SK-N-SH treated with all-trans-retinoic acid at 6 μM for 48 hours (cell line): ENCODE results near the gene ITGA3.
A peak's percentile ranks its signal among the peaks of the same experiment; 100 is the strongest.

ENCODE experiments used
- ATAC-seq: fragments of 200-7000 bp; cut with Tn5 transposase; 3 replicates; pipeline ENCODE4 v1.9.1; 2020; ENCODE audit warnings: mild to moderate bottlenecking, moderate library complexity
- ARNTL ChIP-seq: fragments of 450-650 bp; formaldehyde crosslinking; IDR thresholded peaks from 2 replicates; pipeline ENCODE4 v1.5.0; 2020; ENCODE audit warnings: low read depth, mild to moderate bottlenecking, moderate library complexity, borderline replicate concordance
- BACH2 ChIP-seq: fragments of 250-450 bp; sonication (Bioruptor Pico); IDR thresholded peaks from 2 replicates; pipeline ENCODE4 v1.9.0; 2021; ENCODE audit warnings: mild to moderate bottlenecking, borderline replicate concordance
- CSDC2 ChIP-seq: fragments of 250-450 bp; sonication (Bioruptor Pico); IDR thresholded peaks from 2 replicates; pipeline ENCODE4 v1.5.0; 2020; ENCODE audit warnings: mild to moderate bottlenecking, moderate library complexity
- CSRNP3 ChIP-seq: fragments of 250-450 bp; sonication (Bioruptor Pico); IDR thresholded peaks from 2 replicates; pipeline ENCODE4 v1.5.1; 2021; ENCODE audit warnings: mild to moderate bottlenecking, moderate library complexity
- ESRRG ChIP-seq: fragments of 250-450 bp; sonication (Bioruptor Pico); IDR thresholded peaks from 2 replicates; pipeline ENCODE4 v1.6.1; 2021; ENCODE audit warnings: mild to moderate bottlenecking
- GLIS3 ChIP-seq: fragments of 250-450 bp; sonication (Bioruptor Pico); IDR thresholded peaks from 2 replicates; pipeline ENCODE4 v1.5.0; 2020; ENCODE audit warnings: mild to moderate bottlenecking, moderate library complexity
- OSR1 ChIP-seq: fragments of 250-450 bp; sonication (Bioruptor Pico); IDR thresholded peaks from 2 replicates; pipeline ENCODE4 v1.8.0; 2022; ENCODE audit warnings: moderate library complexity, mild to moderate bottlenecking, inconsistent platforms
- POU6F1 ChIP-seq: fragments of 250-450 bp; sonication (Bioruptor Pico); IDR thresholded peaks from 2 replicates; pipeline ENCODE4 v1.8.0; 2021; ENCODE audit warnings: low read depth, mild to moderate bottlenecking, moderate library complexity, borderline replicate concordance
- PPARA ChIP-seq: fragments of 250-450 bp; sonication (Bioruptor Pico); IDR thresholded peaks from 2 replicates; pipeline ENCODE4 v1.5.0; 2020; ENCODE audit warnings: mild to moderate bottlenecking, borderline replicate concordance
- RARB ChIP-seq: fragments of 250-450 bp; sonication (Bioruptor Pico); IDR thresholded peaks from 2 replicates; pipeline ENCODE4 v1.8.0; 2021; ENCODE audit warnings: mild to moderate bottlenecking, moderate library complexity
- SNAI2 ChIP-seq: fragments of 250-450 bp; sonication (Bioruptor Pico); IDR thresholded peaks from 2 replicates; pipeline ENCODE4 v1.5.0; 2020; ENCODE audit warnings: mild to moderate bottlenecking, moderate library complexity
- TCF4 ChIP-seq: fragments of 250-450 bp; sonication (Bioruptor Pico); IDR thresholded peaks from 2 replicates; pipeline ENCODE4 v1.8.0; 2021; ENCODE audit warnings: mild to moderate bottlenecking, moderate library complexity, borderline replicate concordance
- TOX ChIP-seq: fragments of 250-450 bp; sonication (Bioruptor Pico); IDR thresholded peaks from 2 replicates; pipeline ENCODE4 v1.8.0; 2021; ENCODE audit warnings: mild to moderate bottlenecking, moderate library complexity, borderline replicate concordance
- ZC3H10 ChIP-seq: fragments of 250-450 bp; sonication (Bioruptor Pico); IDR thresholded peaks from 2 replicates; pipeline ENCODE4 v1.5.1; 2021; ENCODE audit warnings: mild to moderate bottlenecking, moderate library complexity
- ZFP3 ChIP-seq: fragments of 250-450 bp; sonication (Bioruptor Pico); IDR thresholded peaks from 2 replicates; pipeline ENCODE4 v1.5.0; 2020; ENCODE audit warnings: mild to moderate bottlenecking, moderate library complexity
- ZFP30 ChIP-seq: fragments of 450-650 bp; formaldehyde crosslinking; IDR thresholded peaks from 2 replicates; pipeline ENCODE4 v1.5.0; 2022; ENCODE audit warnings: mild to moderate bottlenecking, moderate library complexity
- ZNF565 ChIP-seq: fragments of 450-650 bp; formaldehyde crosslinking; conservative IDR thresholded peaks from 2 replicates; pipeline ENCODE4 v1.5.0; 2020; ENCODE audit warnings: low read depth, mild to moderate bottlenecking, moderate library complexity
- ZNF8 ChIP-seq: fragments of 450-650 bp; formaldehyde crosslinking; IDR thresholded peaks from 2 replicates; pipeline ENCODE4 v1.5.0; 2020; ENCODE audit warnings: mild to moderate bottlenecking, moderate library complexity
- TF ChIP-seq, protein P1 (sequence below): fragments of 250-450 bp; sonication (Bioruptor Pico); IDR thresholded peaks from 2 replicates; pipeline ENCODE4 v1.8.0; 2020; ENCODE audit warnings: mild to moderate bottlenecking, moderate library complexity, borderline replicate concordance
- TF ChIP-seq, protein P2 (sequence below): fragments of 250-450 bp; sonication (Bioruptor Pico); IDR thresholded peaks from 2 replicates; pipeline ENCODE4 v1.5.0; 2020; ENCODE audit warnings: mild to moderate bottlenecking, moderate library complexity
- TF ChIP-seq, protein P3 (sequence below): fragments of 250-450 bp; sonication (Bioruptor Pico); IDR thresholded peaks from 2 replicates; pipeline ENCODE4 v1.5.1; 2020; ENCODE audit warnings: low read depth, mild to moderate bottlenecking, moderate library complexity

Gene ITGA3

GRCh38 chr17:50056217-50056960 lies 479 bp downstream of the ITGA3 start:
- TF ChIP-seq PPARA (CRISPR knock-in tag) (no peak), GLIS3 (CRISPR knock-in tag) (no peak), ZNF8 (CRISPR knock-in tag) (no peak), RARB (CRISPR knock-in tag) (no peak), ZFP30 (no peak), ZC3H10 (CRISPR knock-in tag) (no peak), CSRNP3 (CRISPR knock-in tag) (no peak), ZNF565 (CRISPR knock-in tag) (no peak), ARNTL (CRISPR knock-in tag) (no peak), CSDC2 (CRISPR knock-in tag) (no peak)
- TF ChIP-seq, protein P1, sequence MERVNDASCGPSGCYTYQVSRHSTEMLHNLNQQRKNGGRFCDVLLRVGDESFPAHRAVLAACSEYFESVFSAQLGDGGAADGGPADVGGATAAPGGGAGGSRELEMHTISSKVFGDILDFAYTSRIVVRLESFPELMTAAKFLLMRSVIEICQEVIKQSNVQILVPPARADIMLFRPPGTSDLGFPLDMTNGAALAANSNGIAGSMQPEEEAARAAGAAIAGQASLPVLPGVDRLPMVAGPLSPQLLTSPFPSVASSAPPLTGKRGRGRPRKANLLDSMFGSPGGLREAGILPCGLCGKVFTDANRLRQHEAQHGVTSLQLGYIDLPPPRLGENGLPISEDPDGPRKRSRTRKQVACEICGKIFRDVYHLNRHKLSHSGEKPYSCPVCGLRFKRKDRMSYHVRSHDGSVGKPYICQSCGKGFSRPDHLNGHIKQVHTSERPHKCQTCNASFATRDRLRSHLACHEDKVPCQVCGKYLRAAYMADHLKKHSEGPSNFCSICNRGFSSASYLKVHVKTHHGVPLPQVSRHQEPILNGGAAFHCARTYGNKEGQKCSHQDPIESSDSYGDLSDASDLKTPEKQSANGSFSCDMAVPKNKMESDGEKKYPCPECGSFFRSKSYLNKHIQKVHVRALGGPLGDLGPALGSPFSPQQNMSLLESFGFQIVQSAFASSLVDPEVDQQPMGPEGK (CRISPR knock-in tag), result no peak
- TF ChIP-seq, protein P2, sequence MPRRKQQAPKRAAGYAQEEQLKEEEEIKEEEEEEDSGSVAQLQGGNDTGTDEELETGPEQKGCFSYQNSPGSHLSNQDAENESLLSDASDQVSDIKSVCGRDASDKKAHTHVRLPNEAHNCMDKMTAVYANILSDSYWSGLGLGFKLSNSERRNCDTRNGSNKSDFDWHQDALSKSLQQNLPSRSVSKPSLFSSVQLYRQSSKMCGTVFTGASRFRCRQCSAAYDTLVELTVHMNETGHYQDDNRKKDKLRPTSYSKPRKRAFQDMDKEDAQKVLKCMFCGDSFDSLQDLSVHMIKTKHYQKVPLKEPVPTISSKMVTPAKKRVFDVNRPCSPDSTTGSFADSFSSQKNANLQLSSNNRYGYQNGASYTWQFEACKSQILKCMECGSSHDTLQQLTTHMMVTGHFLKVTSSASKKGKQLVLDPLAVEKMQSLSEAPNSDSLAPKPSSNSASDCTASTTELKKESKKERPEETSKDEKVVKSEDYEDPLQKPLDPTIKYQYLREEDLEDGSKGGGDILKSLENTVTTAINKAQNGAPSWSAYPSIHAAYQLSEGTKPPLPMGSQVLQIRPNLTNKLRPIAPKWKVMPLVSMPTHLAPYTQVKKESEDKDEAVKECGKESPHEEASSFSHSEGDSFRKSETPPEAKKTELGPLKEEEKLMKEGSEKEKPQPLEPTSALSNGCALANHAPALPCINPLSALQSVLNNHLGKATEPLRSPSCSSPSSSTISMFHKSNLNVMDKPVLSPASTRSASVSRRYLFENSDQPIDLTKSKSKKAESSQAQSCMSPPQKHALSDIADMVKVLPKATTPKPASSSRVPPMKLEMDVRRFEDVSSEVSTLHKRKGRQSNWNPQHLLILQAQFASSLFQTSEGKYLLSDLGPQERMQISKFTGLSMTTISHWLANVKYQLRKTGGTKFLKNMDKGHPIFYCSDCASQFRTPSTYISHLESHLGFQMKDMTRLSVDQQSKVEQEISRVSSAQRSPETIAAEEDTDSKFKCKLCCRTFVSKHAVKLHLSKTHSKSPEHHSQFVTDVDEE, result no peak
- peak; percentile 25 for ATAC-seq

DNA sequence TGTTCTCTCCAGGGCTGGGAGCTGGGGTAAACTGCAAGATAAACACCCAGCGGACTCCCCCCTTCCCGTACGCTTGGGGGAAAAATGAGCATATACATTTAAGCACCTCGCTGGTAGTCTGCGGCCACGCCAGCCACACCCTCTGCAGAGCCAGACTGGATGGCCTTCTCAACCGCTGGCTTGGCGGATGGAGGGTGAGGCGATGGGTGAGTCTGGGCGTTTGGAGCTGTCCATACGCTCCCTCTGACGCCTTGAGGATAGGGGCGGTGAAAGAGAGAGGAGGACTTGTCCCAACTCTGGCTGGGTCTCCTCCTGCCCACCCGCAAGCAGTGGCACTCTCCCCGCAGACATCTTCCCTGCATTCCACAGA lies 1.0 kb downstream of the ITGA3 start:
- TF ChIP-seq BACH2 (CRISPR knock-in tag) (no peak), SNAI2 (no peak), ZNF8 (CRISPR knock-in tag) (no peak), TOX (CRISPR knock-in tag) (no peak), ZFP3 (CRISPR knock-in tag) (no peak), TCF4 (CRISPR knock-in tag) (no peak), ESRRG (CRISPR knock-in tag) (no peak), ZC3H10 (CRISPR knock-in tag) (no peak), PPARA (CRISPR knock-in tag) (no peak), OSR1 (CRISPR knock-in tag) (no peak), POU6F1 (CRISPR knock-in tag) (no peak), ZFP30 (no peak), ZNF565 (CRISPR knock-in tag) (no peak), GLIS3 (CRISPR knock-in tag) (no peak)
- TF ChIP-seq, protein P1 (CRISPR knock-in tag), result no peak
- TF ChIP-seq, protein P3, sequence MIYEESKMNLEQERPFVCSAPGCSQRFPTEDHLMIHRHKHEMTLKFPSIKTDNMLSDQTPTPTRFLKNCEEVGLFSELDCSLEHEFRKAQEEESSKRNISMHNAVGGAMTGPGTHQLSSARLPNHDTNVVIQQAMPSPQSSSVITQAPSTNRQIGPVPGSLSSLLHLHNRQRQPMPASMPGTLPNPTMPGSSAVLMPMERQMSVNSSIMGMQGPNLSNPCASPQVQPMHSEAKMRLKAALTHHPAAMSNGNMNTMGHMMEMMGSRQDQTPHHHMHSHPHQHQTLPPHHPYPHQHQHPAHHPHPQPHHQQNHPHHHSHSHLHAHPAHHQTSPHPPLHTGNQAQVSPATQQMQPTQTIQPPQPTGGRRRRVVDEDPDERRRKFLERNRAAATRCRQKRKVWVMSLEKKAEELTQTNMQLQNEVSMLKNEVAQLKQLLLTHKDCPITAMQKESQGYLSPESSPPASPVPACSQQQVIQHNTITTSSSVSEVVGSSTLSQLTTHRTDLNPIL (CRISPR knock-in tag), result no peak
- peak; percentile 6 for ATAC-seq
